HG03159 (cell line): ENCODE results near the gene VWA3B.

Experiments used
- ATAC-seq: cut with Tn5 transposase; IDR thresholded peaks from one replicate; pipeline ENCODE4 v1.9.1; 2021; ENCODE audit warnings: mild to moderate bottlenecking, moderate library complexity; ENCODE audit not compliant: unreplicated experiment

Gene VWA3B

DNA sequence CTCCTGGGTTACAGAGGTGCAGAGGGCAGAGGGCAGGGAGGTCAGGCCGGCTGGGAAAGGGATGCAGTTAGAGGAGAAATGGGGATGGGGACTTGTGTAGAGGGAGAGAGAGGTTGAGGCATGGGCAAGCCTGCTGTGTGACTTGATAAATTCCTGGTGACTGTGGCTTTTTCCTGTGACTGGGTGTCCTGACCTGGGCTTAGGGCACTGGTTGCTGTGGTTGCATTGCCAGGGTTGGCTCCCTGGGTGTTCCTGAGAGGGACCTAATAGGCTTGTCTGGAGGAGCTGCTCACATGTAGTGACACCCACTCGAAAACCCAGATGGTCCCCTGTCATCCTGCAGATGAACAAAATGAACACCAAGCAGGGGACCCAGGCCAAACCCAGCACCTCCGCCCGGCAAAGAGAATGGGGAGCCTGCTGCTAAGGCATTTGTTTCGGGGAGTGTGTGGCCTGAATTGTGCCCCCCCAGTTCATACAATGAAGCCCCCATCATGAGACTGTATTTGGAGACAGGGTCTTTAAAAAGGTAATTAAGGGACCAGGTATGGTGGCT lies 78.6 kb downstream of the VWA3B start:
- ATAC-seq: no peak

DNA sequence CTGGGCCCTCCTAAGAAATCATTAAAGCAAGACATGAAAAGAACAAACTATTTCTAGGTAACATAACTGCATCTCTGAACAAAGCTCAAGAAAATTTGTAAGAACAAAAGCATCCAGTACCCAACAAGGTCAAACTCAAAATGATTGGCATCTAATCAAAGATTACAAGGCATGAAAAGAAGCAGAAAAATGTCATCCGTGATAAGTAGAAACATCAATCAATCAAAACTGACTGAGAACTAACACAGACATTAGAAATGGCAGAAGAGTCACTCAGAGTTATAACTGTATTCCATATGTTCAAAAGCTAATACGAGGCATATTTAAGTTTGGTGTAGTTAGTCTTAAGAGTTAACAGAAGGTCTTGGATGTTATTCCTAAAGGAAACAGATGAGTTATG lies 80.9 kb downstream of the VWA3B start:
- no peak for ATAC-seq

DNA sequence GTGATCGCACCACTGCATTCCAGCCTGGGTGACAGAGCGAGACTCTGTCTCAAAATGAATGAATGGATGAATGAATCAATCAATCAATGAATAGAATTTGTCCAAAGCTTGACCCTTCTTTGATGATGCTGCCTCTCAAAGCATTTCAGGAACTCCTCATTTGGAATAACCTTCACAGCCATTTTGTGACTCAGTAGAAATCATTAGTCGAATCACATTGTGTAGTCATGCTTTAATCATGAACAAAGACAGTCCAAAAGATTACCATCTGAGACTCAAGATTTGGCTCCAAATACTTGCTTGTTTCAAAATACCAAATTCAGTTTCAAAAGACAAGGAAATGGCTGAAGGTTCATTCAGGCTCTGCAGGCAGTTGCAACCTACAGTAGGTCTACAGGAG lies 83.1 kb downstream of the VWA3B start:
- ATAC-seq: no peak

GRCh38 chr2:98172150-98172765 lies 85.3 kb downstream of the VWA3B start:
- no peak for ATAC-seq

- ATAC-seq: no peak
Measured at GRCh38 chr2:98172951-98173350, 86.0 kb downstream of the VWA3B start.

DNA sequence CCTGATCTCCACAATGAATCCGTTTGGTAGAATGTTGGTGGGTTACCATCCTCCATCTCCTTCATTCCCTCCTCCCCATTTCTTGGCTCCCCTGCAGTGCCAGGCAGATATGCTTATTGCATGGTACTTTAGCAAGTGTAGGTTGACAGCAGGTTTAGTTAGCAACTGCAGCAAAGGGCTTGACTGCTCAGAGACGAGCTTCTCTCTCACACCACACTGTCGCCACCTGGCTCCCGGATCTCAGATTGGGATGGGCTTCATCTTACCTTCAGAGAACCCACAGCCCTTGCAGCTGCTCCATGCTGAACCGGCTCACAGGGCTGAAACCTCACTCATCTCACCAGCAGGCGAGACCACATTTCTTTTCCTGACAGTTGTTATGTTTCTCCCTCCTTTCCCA lies 88.8 kb downstream of the VWA3B start:
- ATAC-seq: no peak

DNA sequence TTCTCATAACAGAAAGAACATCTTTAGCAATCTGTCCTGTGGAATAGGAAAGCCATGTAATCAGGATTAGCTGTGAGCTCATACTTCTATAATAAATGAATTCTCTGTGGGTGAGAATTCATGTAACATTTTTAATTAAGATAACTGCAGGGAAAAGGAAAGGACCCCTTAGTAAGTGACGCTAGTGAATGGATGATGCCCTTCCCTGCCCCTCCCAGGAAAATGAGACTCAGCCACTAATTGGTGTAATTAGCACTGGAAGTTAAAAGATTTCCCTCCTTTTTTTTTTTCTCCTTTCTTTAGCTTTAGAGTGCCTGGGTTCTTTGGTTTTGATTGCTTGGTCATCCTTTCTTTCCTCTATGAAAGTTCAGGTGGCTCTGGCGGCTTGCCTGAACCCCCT lies 90.3 kb downstream of the VWA3B start:
- ATAC-seq: no peak

- no peak for ATAC-seq
Measured at GRCh38 chr2:98177986-98178385, 91.0 kb downstream of the VWA3B start.

- no peak for ATAC-seq
Measured at GRCh38 chr2:98180456-98180855, 93.5 kb downstream of the VWA3B start.

DNA sequence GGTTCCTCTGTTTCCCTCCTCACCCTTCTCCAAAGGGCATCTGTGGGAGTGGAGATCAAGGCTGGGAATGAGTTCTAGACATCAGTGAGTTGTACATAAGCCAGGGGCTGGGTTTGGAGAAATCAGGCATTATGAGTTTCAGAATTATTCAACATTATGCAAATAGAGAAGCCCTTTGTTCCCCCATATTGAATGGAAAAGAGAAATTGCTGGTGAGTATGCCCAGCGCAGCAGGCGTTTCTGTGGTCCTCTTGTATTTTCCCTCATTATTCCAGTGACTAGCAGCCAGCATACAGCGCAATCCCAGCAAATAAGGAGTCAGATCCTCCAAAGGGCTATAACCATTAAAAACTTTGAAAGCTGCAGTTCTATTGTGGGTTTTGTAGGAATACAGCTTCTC lies 94.4 kb downstream of the VWA3B start:
- ATAC-seq: no peak

GRCh38 chr2:98185801-98186200 lies 98.8 kb downstream of the VWA3B start:
- ATAC-seq: no peak

GRCh38 chr2:98187194-98187593 lies 100.2 kb downstream of the VWA3B start:
- ATAC-seq: no peak

GRCh38 chr2:98188351-98189046 lies 101.5 kb downstream of the VWA3B start:
- ATAC-seq: no peak

DNA sequence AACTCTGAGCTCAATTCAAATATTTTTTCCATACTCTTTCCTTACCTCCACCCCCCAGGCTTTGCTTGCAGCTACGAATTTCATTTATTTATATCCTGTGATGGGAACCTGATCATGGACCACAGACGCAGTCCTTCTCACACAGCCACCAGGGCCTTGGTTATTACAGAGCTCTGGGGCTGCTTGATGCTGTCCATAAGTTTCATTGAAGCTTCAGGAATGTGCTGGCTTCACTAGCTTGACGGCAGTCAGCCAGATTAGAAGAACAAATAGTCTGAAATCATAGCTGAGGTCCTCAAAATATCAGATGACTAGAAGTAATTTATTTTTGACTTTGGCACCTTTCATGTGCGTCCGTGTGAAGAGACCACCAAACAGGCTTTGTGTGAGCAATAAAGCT lies 104.9 kb downstream of the VWA3B start:
- ATAC-seq: no peak

GRCh38 chr2:98201576-98201975 lies 114.6 kb downstream of the VWA3B start:
- ATAC-seq: no peak

DNA sequence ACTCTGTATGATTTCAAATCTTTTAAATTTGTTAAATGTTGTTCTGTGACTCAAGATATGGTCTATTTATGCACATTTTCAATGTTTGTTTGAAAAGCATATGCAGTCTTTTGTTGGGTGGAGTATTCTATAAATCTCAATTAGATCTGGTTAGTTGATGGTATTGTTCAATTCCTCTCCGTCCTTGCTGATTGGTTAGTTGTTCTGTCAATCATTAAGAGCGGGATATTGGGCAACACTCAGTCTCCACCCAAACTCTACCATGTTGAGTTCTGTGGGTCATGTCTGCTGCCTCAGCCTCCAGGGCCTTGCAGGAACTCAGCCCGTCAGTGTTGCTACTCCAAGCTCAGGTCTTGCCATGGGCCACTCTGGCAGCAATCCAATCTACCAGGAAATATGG lies 118.9 kb downstream of the VWA3B start:
- ATAC-seq: no peak

- no peak for ATAC-seq
Measured at GRCh38 chr2:98212092-98213000, 125.4 kb downstream of the VWA3B start.

DNA sequence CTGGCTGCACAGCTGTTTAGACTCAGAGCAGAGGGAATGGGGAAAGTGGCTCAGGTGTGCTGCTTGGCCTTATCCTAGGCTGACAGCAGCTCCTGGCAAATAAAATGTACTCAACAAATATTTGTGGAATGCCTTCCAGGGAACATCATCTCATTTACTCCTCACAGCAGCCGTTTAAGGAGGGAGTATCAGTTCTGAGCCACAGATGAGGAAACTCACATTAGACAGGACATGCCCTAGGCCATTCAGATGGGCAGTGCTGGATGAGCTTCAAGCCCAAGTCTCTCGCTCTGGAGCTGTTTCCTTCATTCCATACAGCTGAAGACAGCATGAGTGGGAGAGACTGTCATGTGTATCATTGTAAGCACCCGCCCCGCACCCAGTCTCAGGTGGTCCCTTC lies 129.6 kb downstream of the VWA3B start:
- ATAC-seq: no peak

- no peak for ATAC-seq
Measured at GRCh38 chr2:98219152-98219551, 132.2 kb downstream of the VWA3B start.

DNA sequence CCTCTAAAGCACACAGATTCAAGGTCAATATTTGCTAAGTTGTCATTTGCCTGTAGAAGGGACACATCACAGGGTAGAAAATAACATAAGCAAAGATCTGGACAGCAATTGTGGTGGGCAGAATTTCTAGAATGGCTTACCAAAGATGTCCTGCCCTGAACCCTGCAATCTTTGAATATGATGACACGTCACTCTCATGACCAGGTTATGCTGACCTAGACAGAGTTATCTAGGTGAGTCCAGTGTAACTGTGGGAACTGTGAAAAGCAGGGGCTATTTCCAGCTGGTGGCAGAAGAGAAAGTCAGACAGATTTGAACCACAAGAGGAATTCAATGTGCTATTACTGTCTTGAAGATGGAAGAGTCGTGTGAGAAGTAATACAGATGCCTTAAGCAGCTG lies 147.0 kb downstream of the VWA3B start:
- no peak for ATAC-seq

DNA sequence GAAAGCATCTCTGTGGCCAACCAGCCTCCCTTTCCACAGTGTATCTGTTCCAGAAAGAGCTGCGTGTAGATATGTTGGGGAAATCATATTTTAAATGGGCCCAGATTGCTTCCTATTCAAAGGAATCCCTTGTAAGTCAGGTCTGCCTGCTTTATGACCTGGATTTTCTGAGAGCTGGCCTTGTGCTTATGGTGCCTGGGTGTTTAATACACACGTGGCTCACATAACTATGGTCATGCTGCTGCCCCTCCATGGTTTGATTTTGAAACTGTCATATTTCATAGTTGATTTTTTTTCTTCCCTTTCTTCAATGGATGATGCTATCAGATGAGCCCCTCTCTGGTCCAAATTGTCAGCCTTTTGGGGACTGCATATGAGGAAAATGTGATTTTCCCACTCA lies 147.8 kb downstream of the VWA3B start:
- ATAC-seq: no peak

- ATAC-seq: no peak
Measured at GRCh38 chr2:98236935-98237334, 150.0 kb downstream of the VWA3B start.
